Neural progenitor cell (in vitro differentiated cells): ENCODE measurements around the gene MEX3D.

Source experiments
- EZH2phosphoT487 ChIP-seq: fragments of 200-600 bp; sonication (generic); IDR thresholded peaks from 2 replicates; pipeline ENCODE4 v1.6.1; 2017; ENCODE audit warnings: antibody characterized with exemption
- TF ChIP-seq, protein P1 (sequence below): fragments of 200-600 bp; sonication (generic); IDR thresholded peaks from 2 replicates; pipeline ENCODE4 v1.5.1; 2017; ENCODE audit warnings: antibody characterized with exemption, mild to moderate bottlenecking

DNA sequence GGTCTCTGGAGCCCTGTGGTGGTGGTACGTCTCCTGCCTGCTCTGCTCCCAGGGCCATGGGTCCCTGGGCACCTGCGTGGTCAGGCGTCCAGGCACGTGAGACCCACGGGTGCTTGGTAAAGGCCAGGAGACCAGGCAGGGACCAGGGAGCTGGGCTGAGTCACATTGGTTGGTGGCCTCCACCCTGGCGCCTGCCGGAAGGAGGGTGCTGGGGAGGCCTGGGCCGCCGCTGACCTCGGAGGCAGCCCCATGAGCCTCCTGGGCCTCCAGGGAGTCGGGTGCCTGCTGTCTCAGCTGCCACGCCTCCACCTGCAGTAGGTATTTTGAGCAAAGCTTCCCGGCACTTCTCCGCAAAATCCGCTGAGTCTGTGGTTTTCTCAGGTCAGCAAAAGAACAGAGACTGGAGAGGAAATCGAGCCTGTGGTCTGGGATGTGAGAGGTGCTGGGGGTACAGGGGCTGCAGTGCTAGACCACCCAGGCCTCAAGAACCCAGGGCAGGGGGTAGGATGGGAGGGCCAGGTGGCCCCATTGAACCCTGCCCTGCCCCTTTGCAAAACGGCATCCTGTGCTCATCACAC, 47.8 kb downstream of the MEX3D start:
- TF ChIP-seq, protein P1, sequence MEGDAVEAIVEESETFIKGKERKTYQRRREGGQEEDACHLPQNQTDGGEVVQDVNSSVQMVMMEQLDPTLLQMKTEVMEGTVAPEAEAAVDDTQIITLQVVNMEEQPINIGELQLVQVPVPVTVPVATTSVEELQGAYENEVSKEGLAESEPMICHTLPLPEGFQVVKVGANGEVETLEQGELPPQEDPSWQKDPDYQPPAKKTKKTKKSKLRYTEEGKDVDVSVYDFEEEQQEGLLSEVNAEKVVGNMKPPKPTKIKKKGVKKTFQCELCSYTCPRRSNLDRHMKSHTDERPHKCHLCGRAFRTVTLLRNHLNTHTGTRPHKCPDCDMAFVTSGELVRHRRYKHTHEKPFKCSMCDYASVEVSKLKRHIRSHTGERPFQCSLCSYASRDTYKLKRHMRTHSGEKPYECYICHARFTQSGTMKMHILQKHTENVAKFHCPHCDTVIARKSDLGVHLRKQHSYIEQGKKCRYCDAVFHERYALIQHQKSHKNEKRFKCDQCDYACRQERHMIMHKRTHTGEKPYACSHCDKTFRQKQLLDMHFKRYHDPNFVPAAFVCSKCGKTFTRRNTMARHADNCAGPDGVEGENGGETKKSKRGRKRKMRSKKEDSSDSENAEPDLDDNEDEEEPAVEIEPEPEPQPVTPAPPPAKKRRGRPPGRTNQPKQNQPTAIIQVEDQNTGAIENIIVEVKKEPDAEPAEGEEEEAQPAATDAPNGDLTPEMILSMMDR = no peak
- no peak for TF ChIP-seq EZH2phosphoT487
